ENCODE data around the gene ZPLD1.

ZPLD1 gene

GRCh38 chr3:102434715-102435114, at the start of gene ZPLD1:
Gene ZPLD1, plus strand, starts transcription at chr3:102435015. Its CDS starts 3,473 bp downstream, at chr3:102438488.
- DNase-seq (ENCODE audit: low spot score) = no peak

GRCh38 chr3:102390171-102390864, 44.5 kb upstream of the ZPLD1 start:
- no peak for DNase-seq (ENCODE audit: low spot score)

- DNase-seq (ENCODE audit: low spot score) = no peak
Measured at GRCh38 chr3:102390916-102391315, 43.9 kb upstream of the ZPLD1 start.

- DNase-seq (ENCODE audit: low spot score) = no peak
Measured at GRCh38 chr3:102391491-102391890, 43.3 kb upstream of the ZPLD1 start.

- DNase-seq (ENCODE audit: low spot score) = no peak
Measured at GRCh38 chr3:102394517-102394916, 40.3 kb upstream of the ZPLD1 start.

GRCh38 chr3:102398176-102398575, 36.6 kb upstream of the ZPLD1 start:
- no peak for DNase-seq (ENCODE audit: low spot score)

- DNase-seq (ENCODE audit: low spot score) = no peak
Measured at GRCh38 chr3:102398666-102399065, 36.1 kb upstream of the ZPLD1 start.

GRCh38 chr3:102400142-102400541, 34.7 kb upstream of the ZPLD1 start:
- DNase-seq (ENCODE audit: low spot score) = no peak

GRCh38 chr3:102400766-102401165, 34.0 kb upstream of the ZPLD1 start:
- no peak for DNase-seq (ENCODE audit: low spot score)

GRCh38 chr3:102410616-102411015, 24.2 kb upstream of the ZPLD1 start:
- no peak for DNase-seq (ENCODE audit: low spot score)

- no peak for DNase-seq (ENCODE audit: low spot score)
Measured at GRCh38 chr3:102415553-102415952, 19.3 kb upstream of the ZPLD1 start.

- DNase-seq (ENCODE audit: low spot score) = no peak
Measured at GRCh38 chr3:102419786-102420185, 15.0 kb upstream of the ZPLD1 start.

GRCh38 chr3:102441832-102442231, 7.0 kb downstream of the ZPLD1 start:
- no peak for DNase-seq (ENCODE audit: low spot score)

GRCh38 chr3:102443021-102443420, 8.2 kb downstream of the ZPLD1 start:
- DNase-seq (ENCODE audit: low spot score) = no peak

GRCh38 chr3:102444101-102444500, 9.3 kb downstream of the ZPLD1 start:
- no peak for DNase-seq (ENCODE audit: low spot score)

- no peak for DNase-seq (ENCODE audit: low spot score)
Measured at GRCh38 chr3:102447272-102447671, 12.5 kb downstream of the ZPLD1 start.

GRCh38 chr3:102449341-102449740, 14.5 kb downstream of the ZPLD1 start:
- DNase-seq (ENCODE audit: low spot score) = no peak

GRCh38 chr3:102449930-102450329, 15.1 kb downstream of the ZPLD1 start:
- no peak for DNase-seq (ENCODE audit: low spot score)

GRCh38 chr3:102450976-102451375, 16.2 kb downstream of the ZPLD1 start:
- DNase-seq (ENCODE audit: low spot score) = no peak

GRCh38 chr3:102451543-102451942, 16.7 kb downstream of the ZPLD1 start:
- no peak for DNase-seq (ENCODE audit: low spot score)

GRCh38 chr3:102454181-102454580, 19.4 kb downstream of the ZPLD1 start:
- DNase-seq (ENCODE audit: low spot score) = no peak

GRCh38 chr3:102457644-102458043, 22.8 kb downstream of the ZPLD1 start:
- DNase-seq (ENCODE audit: low spot score) = no peak

GRCh38 chr3:102460579-102460978, 25.8 kb downstream of the ZPLD1 start:
- DNase-seq (ENCODE audit: low spot score) = no peak

GRCh38 chr3:102464261-102464660, 29.4 kb downstream of the ZPLD1 start:
- no peak for DNase-seq (ENCODE audit: low spot score)
